ENCODE results near the gene ATRIP.

Gene ATRIP

DNA sequence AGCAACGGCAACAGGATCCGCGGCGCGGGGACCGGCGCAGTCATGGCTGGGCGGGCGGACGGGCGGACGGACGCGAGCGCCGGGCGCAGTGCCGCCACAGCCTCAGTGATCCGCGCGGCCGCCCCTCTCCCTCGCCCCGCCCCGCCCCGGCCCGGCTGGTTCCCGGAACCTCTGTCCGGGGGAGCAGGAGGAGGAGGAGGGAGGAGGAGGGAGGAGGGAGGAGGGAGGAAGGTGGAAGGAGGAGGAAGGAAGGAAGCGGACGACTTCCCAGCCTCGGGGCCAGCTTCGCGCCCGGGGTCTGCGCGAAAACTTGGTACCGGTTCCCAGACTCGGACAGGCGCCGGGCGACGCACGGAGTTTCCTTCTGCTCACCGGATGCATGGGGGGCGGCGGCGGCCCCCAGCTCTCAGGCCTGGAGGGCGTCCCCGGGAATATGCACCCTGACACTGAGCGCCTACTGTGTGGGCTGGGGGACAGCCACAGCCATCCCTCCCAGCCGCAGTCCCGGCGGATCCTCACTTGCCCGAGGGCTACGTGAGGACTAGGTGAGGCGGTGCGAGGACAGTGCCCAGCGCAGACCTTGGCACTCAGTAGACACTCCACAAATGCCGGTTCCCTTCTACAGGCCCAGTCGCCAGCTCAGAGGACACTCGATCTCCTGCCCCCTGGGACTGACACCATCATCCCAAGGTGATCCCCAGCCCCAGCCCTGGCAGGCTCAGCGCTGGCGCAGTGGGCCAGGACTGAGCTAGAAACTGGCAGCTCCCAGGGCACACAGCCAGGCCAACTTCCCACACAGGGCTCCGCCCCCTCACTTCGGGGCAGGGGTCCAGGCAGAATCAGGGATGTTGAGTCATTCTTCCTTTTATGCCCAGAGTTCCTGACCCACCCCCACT is 57.8 kb downstream of the ATRIP start, which contains the start of gene SHISA5:
Gene SHISA5 (minus strand): TSS at position 124 of the 896 bp plus-strand sequence. CDS start 80 bp downstream, at position 44.
- peak; percentile 61 for DNase-seq (ENCODE audit: low spot score)

DNA sequence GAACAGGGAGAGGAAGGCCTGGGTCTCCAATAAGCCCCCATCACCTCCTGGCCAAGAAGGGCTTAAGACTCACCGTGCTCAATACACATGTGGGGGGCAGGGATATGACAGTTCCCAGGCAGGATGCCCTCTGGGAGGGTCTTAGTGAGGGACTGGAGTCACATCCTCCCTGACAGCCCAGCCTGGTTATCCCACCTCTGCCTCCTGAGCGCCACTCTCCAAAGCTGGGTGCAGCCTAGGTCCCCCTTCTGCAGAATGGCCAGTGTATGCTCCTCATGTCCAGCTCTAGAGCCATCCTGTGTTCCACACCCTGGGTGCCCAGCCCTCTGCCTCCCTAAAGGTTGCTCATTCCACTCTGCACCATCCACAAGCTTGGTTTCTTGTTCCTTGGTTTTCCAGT is 58.6 kb downstream of the ATRIP start:
- no peak for DNase-seq (ENCODE audit: low spot score)

DNA sequence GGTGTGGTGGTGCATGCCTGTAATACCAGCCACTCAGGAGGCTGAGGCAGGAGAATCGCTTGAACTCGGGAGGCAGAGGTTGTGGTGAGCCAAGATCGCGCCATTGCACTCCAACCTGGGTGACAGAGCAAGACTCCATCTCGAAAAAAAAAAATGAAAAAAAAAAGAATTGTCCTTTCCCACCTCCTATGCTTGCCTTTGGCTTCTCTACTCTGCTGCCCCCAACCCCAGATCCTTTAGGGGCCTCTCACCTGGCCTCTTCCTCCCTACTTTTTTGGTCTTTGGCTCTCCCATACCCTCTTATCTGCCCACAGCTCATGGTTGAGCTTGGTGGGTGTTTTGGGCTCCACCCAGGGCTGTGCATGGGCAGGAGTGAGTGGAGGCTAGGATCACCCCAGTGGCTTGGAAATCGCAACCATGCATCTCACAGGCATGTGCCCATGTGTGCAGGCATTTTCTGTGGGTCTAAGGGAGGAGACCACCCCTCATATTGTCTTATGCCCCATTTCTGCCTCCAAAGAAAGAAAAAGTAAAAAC is 59.5 kb downstream of the ATRIP start:
- no peak for DNase-seq (ENCODE audit: low spot score)

DNA sequence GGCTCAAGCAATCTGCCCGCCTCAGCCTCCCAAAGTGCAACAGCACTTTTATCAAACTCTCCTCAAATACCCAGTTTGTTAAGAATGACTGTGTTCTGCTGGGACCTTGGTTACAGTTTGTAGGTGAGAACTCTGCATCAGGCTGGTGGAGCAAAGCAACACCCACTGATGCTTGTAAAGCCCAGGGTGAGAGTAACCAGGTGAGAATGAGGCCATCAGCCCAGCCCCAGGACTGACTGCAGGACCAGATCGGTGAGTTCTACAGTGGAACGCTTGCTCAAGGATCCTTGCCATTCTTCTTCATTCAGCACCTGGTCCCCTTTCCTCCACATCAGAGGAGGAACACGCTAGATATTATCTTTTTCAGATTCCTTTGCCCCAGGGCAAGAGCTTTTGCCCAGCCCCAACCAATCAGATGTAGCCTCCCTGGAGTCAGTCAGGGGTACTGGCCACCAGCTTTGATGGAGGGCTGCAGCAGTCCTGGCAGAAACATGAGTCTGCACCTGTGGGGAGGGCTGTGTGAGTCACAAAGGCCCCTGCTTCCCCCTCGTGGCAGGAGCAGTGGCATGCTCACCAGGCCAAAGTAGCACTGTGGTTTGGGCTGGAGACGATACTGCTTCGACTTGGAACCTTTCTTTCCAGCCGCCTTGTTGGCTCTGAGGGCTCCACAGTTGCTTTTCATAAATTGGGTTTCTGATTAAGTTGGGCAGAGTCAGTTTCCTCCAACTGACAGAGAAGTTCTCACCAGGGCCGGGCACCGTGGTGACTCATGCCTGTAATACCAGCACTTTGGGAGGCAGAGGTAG is 60.9 kb downstream of the ATRIP start:
- DNase-seq (ENCODE audit: low spot score) = peak; percentile 68

DNA sequence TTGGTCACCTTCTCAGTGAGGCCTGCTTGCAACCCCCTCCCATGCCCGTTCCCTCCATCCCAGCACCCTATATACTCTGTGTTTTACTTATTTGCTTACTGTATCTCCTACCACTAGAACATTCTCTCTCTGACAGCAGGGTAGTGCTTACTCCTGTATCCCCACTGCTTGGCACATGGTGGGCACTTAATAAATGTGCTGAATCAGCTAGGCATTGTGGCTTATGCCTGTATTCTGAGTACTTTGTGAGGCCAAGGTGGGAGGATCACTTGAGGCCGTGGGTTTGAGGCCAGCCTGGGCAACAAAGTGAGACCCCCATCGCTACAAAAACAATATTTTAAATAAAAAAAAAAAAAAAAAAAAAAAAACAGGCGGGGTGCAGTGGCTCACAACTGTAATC is 65.0 kb downstream of the ATRIP start:
- DNase-seq (ENCODE audit: low spot score) = no peak

DNA sequence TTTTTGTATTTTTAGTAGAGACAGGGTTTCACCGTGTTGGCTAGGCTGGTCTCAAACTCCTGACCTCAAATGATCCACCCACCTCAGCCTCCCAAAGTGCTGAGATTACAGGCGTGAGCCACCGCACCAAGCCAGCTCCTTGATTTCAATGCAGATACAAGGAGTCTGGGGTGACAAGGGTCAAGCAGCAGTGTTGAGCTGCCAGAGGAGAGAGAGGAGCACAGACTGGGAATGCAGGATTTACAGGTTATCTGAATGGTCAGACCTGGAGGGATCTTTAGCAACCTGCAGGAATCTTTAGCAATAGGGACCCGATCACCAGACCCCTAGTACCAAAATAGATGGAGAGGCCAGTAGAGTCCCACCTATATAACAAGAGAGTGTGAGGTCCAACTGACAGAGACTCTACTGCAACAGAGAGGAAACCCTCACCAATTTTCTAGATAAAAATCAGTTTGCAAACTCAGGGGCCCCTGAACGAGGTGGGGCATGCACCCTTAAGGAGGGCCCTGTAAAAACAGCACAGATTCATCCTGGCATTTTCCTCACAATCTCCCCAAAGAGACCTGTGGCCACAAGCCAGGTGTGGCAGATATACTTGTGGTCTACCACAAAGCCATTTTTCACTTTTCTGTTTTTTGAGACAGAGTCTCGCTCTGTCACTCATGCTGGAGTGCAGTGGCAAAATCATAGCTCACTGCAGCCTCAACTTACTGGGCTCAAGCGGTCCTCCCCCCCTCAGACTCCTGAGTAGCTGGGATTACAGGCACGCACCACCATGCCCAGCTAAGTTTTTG is 68.1 kb downstream of the ATRIP start:
- DNase-seq (ENCODE audit: low spot score) = no peak
